Liver (tissue), 3 donors: Measurements from ENCODE around the gene CSMD2.

Experiments
- EGR1 ChIP-seq, 2 donors: IDR thresholded peaks; 2 replicates each; pipeline ENCODE4 v1.6.1; 2016 to 2018; ENCODE audit warnings: antibody characterized with exemption in 2 of 2, low read depth in 2 of 2
- GABPA ChIP-seq, 2 donors: IDR thresholded peaks in 1 of 2; conservative IDR thresholded peaks in 1 of 2; 2 replicates each; pipeline ENCODE4 v1.6.1; 2016; ENCODE audit warnings: antibody characterized with exemption in 2 of 2, mild to moderate bottlenecking in 1 of 2, moderate library complexity in 1 of 2
- JUND ChIP-seq, 2 donors: IDR thresholded peaks; 2 replicates each; pipeline ENCODE4 v1.6.1; 2016; ENCODE audit warnings: antibody characterized with exemption in 2 of 2
- RXRA ChIP-seq, 2 donors: IDR thresholded peaks; 2 replicates each; pipeline ENCODE4 v1.6.1; 2017 to 2018; ENCODE audit warnings: antibody characterized with exemption in 2 of 2, mild to moderate bottlenecking in 1 of 2
- TAF1 ChIP-seq: conservative IDR thresholded peaks from 2 replicates; pipeline ENCODE4 v1.6.1; 2016; ENCODE audit warnings: antibody characterized with exemption, mild to moderate bottlenecking
- YY1 ChIP-seq: IDR thresholded peaks from 2 replicates; pipeline ENCODE4 v1.6.1; 2016; ENCODE audit warnings: antibody characterized with exemption, mild to moderate bottlenecking
- TF ChIP-seq, protein P1 (sequence below): fragments of 150-350 bp; IDR thresholded peaks from 2 replicates; pipeline ENCODE4 v1.5.1; 2017; ENCODE audit warnings: improper control_type of control experiment, low read depth, low read length; ENCODE audit not compliant: missing input control
- TF ChIP-seq, protein P2 (sequence below): IDR thresholded peaks from 2 replicates; pipeline ENCODE4 v1.6.1; 2016; ENCODE audit warnings: antibody characterized with exemption
- TF ChIP-seq, protein P3 (sequence below): IDR thresholded peaks from 2 replicates; pipeline ENCODE4 v1.6.1; 2016; ENCODE audit warnings: antibody characterized with exemption, mild to moderate bottlenecking
- donor health status: healthy.
- donor health status: healthy.

DNA sequence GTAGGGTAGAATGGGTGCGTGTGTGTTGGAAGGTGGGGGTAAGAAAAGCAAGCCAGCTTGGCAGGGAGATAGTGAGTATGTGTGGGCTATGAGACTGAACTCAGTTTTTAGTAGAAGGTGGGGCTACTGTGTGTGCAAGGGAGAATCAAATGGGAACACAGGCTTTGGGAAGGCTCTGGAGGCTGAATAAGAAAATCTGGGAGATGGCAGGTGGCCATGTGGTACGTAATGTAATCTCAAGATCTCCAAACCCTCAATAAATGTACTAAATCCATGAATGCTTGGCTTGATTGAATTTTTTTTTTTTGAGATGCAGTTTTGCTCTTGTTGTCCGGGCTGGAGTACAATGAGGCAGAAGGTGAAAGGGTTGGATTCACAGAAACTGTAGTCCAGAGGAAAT is 696.1 kb downstream of the CSMD2 start:
- no peak for TF ChIP-seq JUND (IDR thresholded peaks at IDR 0.05)
- no peak for TF ChIP-seq YY1
- TF ChIP-seq, protein P1, sequence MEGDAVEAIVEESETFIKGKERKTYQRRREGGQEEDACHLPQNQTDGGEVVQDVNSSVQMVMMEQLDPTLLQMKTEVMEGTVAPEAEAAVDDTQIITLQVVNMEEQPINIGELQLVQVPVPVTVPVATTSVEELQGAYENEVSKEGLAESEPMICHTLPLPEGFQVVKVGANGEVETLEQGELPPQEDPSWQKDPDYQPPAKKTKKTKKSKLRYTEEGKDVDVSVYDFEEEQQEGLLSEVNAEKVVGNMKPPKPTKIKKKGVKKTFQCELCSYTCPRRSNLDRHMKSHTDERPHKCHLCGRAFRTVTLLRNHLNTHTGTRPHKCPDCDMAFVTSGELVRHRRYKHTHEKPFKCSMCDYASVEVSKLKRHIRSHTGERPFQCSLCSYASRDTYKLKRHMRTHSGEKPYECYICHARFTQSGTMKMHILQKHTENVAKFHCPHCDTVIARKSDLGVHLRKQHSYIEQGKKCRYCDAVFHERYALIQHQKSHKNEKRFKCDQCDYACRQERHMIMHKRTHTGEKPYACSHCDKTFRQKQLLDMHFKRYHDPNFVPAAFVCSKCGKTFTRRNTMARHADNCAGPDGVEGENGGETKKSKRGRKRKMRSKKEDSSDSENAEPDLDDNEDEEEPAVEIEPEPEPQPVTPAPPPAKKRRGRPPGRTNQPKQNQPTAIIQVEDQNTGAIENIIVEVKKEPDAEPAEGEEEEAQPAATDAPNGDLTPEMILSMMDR, result no peak
- no peak for TF ChIP-seq EGR1 (IDR thresholded peaks at IDR 0.05; ENCODE audit: low read depth in 2 of 2)
- TF ChIP-seq, protein P2, sequence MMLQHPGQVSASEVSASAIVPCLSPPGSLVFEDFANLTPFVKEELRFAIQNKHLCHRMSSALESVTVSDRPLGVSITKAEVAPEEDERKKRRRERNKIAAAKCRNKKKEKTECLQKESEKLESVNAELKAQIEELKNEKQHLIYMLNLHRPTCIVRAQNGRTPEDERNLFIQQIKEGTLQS, result no peak
- no peak for TF ChIP-seq GABPA (IDR thresholded peaks at IDR 0.05 in 1 of 2, conservative IDR thresholded peaks at IDR 0.05 in 1 of 2)
- TF ChIP-seq TAF1, result no peak
- TF ChIP-seq, protein P3, sequence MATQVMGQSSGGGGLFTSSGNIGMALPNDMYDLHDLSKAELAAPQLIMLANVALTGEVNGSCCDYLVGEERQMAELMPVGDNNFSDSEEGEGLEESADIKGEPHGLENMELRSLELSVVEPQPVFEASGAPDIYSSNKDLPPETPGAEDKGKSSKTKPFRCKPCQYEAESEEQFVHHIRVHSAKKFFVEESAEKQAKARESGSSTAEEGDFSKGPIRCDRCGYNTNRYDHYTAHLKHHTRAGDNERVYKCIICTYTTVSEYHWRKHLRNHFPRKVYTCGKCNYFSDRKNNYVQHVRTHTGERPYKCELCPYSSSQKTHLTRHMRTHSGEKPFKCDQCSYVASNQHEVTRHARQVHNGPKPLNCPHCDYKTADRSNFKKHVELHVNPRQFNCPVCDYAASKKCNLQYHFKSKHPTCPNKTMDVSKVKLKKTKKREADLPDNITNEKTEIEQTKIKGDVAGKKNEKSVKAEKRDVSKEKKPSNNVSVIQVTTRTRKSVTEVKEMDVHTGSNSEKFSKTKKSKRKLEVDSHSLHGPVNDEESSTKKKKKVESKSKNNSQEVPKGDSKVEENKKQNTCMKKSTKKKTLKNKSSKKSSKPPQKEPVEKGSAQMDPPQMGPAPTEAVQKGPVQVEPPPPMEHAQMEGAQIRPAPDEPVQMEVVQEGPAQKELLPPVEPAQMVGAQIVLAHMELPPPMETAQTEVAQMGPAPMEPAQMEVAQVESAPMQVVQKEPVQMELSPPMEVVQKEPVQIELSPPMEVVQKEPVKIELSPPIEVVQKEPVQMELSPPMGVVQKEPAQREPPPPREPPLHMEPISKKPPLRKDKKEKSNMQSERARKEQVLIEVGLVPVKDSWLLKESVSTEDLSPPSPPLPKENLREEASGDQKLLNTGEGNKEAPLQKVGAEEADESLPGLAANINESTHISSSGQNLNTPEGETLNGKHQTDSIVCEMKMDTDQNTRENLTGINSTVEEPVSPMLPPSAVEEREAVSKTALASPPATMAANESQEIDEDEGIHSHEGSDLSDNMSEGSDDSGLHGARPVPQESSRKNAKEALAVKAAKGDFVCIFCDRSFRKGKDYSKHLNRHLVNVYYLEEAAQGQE, result no peak
- TF ChIP-seq RXRA (IDR thresholded peaks at IDR 0.05), result no peak
